ENCODE results near the gene C20orf202.

C20orf202 gene

GRCh38 chr20:1163653-1164052 lies 39.6 kb upstream of the C20orf202 start:
- H3K4me3 ChIP-seq (ENCODE audit: low read depth, low read length) = no peak overlapping the region
- TF ChIP-seq, protein P1, sequence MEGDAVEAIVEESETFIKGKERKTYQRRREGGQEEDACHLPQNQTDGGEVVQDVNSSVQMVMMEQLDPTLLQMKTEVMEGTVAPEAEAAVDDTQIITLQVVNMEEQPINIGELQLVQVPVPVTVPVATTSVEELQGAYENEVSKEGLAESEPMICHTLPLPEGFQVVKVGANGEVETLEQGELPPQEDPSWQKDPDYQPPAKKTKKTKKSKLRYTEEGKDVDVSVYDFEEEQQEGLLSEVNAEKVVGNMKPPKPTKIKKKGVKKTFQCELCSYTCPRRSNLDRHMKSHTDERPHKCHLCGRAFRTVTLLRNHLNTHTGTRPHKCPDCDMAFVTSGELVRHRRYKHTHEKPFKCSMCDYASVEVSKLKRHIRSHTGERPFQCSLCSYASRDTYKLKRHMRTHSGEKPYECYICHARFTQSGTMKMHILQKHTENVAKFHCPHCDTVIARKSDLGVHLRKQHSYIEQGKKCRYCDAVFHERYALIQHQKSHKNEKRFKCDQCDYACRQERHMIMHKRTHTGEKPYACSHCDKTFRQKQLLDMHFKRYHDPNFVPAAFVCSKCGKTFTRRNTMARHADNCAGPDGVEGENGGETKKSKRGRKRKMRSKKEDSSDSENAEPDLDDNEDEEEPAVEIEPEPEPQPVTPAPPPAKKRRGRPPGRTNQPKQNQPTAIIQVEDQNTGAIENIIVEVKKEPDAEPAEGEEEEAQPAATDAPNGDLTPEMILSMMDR (IDR thresholded peaks at IDR 0.05; ENCODE audit: low read depth, low read length) = no peak

GRCh38 chr20:1164871-1165270 lies 38.4 kb upstream of the C20orf202 start:
- H3K4me3 ChIP-seq (ENCODE audit: low read depth, low read length) = no peak overlapping the region
- TF ChIP-seq, protein P1 (IDR thresholded peaks at IDR 0.05; ENCODE audit: low read depth, low read length) = no peak

- TF ChIP-seq, protein P1 (IDR thresholded peaks at IDR 0.05; ENCODE audit: low read depth, low read length) = no peak
Measured at GRCh38 chr20:1165521-1165920, 37.7 kb upstream of the C20orf202 start.

GRCh38 chr20:1165941-1166340 lies 37.3 kb upstream of the C20orf202 start:
- TF ChIP-seq, protein P1 (IDR thresholded peaks at IDR 0.05; ENCODE audit: low read depth, low read length) = no peak
- no peak overlapping the region for H3K4me3 ChIP-seq (ENCODE audit: low read depth, low read length)

More at GRCh38 chr20:1165521-1165920, 37.7 kb upstream of the C20orf202 start:
- no peak overlapping the region for H3K4me3 ChIP-seq (ENCODE audit: low read depth, low read length)

GRCh38 chr20:1166948-1167720 lies 36.1 kb upstream of the C20orf202 start:
- TF ChIP-seq, protein P1 (IDR thresholded peaks at IDR 0.05; ENCODE audit: low read depth, low read length) = no peak
- H3K4me3 ChIP-seq (ENCODE audit: low read depth, low read length) = no peak overlapping the region

DNA sequence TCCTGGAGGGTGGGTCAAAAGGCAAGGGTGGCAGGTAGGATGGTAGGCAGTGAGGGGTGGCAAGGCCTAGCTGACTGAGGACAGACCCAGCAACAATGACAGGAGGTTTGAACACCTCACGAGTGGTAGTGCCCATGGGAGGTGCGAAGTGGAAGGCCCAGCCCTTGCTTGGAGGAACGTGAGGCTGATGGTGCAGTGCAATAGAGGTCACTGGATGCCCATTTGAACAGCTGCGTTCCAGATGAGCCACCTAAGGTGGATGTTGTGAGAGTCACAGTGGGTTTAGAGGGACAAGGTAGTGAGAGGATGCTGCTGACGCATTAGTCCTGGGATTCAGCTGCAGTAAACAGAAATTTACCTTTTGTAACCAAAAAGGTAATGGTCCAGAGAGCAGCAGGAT lies 34.0 kb upstream of the C20orf202 start:
- no peak overlapping the region for H3K4me3 ChIP-seq (ENCODE audit: low read depth, low read length)
- TF ChIP-seq, protein P1 (IDR thresholded peaks at IDR 0.05; ENCODE audit: low read depth, low read length) = no peak

DNA sequence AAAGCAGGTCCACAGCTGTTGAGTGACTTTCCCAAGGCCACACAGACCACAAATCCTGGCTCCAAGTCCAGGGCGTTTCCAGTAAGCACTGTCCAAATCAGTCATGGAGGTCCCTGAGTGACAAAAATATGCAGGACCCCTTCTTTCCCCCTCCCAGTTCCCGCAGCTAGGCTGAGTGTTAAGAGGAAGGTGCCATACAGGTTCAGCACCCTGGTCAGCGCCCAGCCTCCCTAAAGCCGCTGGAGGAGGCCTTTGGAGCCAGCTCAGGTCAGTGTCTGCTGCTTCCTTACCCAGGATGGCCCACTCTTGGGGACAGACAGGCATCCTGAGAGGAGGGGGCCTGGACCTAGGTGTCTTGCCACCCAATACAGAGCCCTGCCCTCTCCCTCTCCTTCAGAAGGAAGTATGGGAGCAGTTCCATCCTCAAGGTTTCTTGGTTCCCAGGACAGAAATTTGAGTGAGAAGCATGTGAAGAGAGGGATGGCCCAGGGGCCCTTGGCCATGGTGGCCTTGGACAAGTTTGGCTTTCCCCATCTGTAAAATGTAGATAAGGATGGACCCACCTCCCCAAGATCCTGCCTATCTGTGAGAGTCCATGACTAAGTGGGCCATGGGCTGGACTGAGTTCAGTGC lies 31.7 kb upstream of the C20orf202 start:
- TF ChIP-seq, protein P1 (IDR thresholded peaks at IDR 0.05; ENCODE audit: low read depth, low read length) = no peak
- H3K4me3 ChIP-seq (ENCODE audit: low read depth, low read length) = no peak overlapping the region
